GM18868 (cell line): ENCODE data around the gene DLG2.

Experiments used
- ATAC-seq: cut with Tn5 transposase; IDR thresholded peaks from one replicate; pipeline ENCODE4 v1.9.1; 2021; ENCODE audit warnings: mild to moderate bottlenecking, moderate library complexity; ENCODE audit not compliant: unreplicated experiment

DLG2 gene

GRCh38 chr11:85572056-85572455, 55.1 kb downstream of the DLG2 start:
- ATAC-seq: no peak

GRCh38 chr11:85569525-85569924, 57.6 kb downstream of the DLG2 start:
- no peak for ATAC-seq

GRCh38 chr11:85558411-85558810, 68.7 kb downstream of the DLG2 start:
- ATAC-seq: no peak

- no peak for ATAC-seq
Observed at GRCh38 chr11:85551881-85552280, 75.3 kb downstream of the DLG2 start.

- no peak for ATAC-seq
Observed at GRCh38 chr11:85541683-85542082, 85.5 kb downstream of the DLG2 start.

- no peak for ATAC-seq
Observed at GRCh38 chr11:85540635-85541205, 86.4 kb downstream of the DLG2 start.

GRCh38 chr11:85540181-85540580, 87.0 kb downstream of the DLG2 start:
- ATAC-seq: no peak

GRCh38 chr11:85539740-85540139, 87.4 kb downstream of the DLG2 start:
- no peak for ATAC-seq

GRCh38 chr11:85539029-85539689, 88.0 kb downstream of the DLG2 start:
- ATAC-seq: no peak

- ATAC-seq: no peak
Observed at GRCh38 chr11:85536438-85536837, 90.7 kb downstream of the DLG2 start.

GRCh38 chr11:85534806-85535205, 92.3 kb downstream of the DLG2 start:
- ATAC-seq: no peak

- ATAC-seq: no peak
Observed at GRCh38 chr11:85531191-85531897, 95.8 kb downstream of the DLG2 start.

GRCh38 chr11:85530634-85531033, 96.5 kb downstream of the DLG2 start:
- ATAC-seq: no peak

- ATAC-seq: no peak
Observed at GRCh38 chr11:85526564-85526963, 100.6 kb downstream of the DLG2 start.

- no peak for ATAC-seq
Observed at GRCh38 chr11:85525686-85526085, 101.5 kb downstream of the DLG2 start.

- no peak for ATAC-seq
Observed at GRCh38 chr11:85517272-85517671, 109.9 kb downstream of the DLG2 start.

- ATAC-seq: no peak
Observed at GRCh38 chr11:85495918-85496317, 131.2 kb downstream of the DLG2 start.

- ATAC-seq: no peak
Observed at GRCh38 chr11:85494396-85494795, 132.7 kb downstream of the DLG2 start.

- no peak for ATAC-seq
Observed at GRCh38 chr11:85485902-85486301, 141.2 kb downstream of the DLG2 start.

GRCh38 chr11:85483861-85484260, 143.3 kb downstream of the DLG2 start:
- no peak for ATAC-seq

- no peak for ATAC-seq
Observed at GRCh38 chr11:85481862-85482261, 145.3 kb downstream of the DLG2 start.
